K562 (cell line): ENCODE data around the gene LYPD4. TPM values are rescaled to one million over a fixed set of nuclear protein-coding genes. Genes with fewer than 3 reads are reported as not detected.
A peak's percentile ranks its signal among the peaks of the same experiment; 100 is the strongest.

ENCODE experiments used
- BRD9 ChIP-seq: fragments of 450-650 bp; IDR thresholded peaks from 2 replicates; pipeline ENCODE4 v1.6.1; 2018; ENCODE audit warnings: low read depth; ENCODE audit not compliant: partially characterized antibody
- CCAR2 ChIP-seq: fragments of 200-400 bp; formaldehyde crosslinking; IDR thresholded peaks from 2 replicates; pipeline ENCODE4 v1.6.1; 2017; ENCODE audit warnings: mild to moderate bottlenecking, low read depth, low read length
- CHD1 ChIP-seq: fragments of 200-600 bp; sonication (generic); IDR thresholded peaks from one replicate; pipeline ENCODE4 v1.6.1; 2012; ENCODE audit warnings: mild to moderate bottlenecking, moderate library complexity, low read length, inconsistent platforms
- EP300 ChIP-seq: IDR thresholded peaks from 2 replicates; pipeline ENCODE4 v1.6.1; 2012; ENCODE audit warnings: low read length, improper control_type of control experiment
- FOXM1 ChIP-seq, 2 experiments: fragments of 450-650 bp in 1 of 2; sonication (generic) in 1 of 2; formaldehyde crosslinking in 1 of 2; IDR thresholded peaks; 2 replicates each; pipeline versions ENCODE4 v1.6.1 to v1.9.0; 2017 to 2022; ENCODE audit warnings: low read depth in 2 of 2, mild to moderate bottlenecking in 2 of 2, missing genetic modification reagents in 1 of 2, moderate library complexity in 1 of 2
- SNAPC5 ChIP-seq: fragments of 250-450 bp; sonication (Bioruptor Pico); IDR thresholded peaks from 2 replicates; pipeline ENCODE4 v1.8.0; 2021; ENCODE audit warnings: moderate library complexity, mild to moderate bottlenecking, inconsistent platforms
- SPI1 ChIP-seq: IDR thresholded peaks from 2 replicates; pipeline ENCODE4 v1.6.1; 2011; ENCODE audit warnings: low read depth, low read length, control low read depth, borderline replicate concordance
- ZHX1 ChIP-seq: fragments of 150-350 bp; conservative IDR thresholded peaks from 2 replicates; pipeline ENCODE4 v1.6.1; 2014; ENCODE audit warnings: low read length
- ZKSCAN8 ChIP-seq: fragments of 200-800 bp; sonication (Bioruptor generic); IDR thresholded peaks from 2 replicates; pipeline ENCODE4 v1.6.1; 2016; ENCODE audit warnings: missing genetic modification characterization, missing compliant biosample characterization
- ZNF146 ChIP-seq: IDR thresholded peaks from one replicate; pipeline ENCODE4 v1.6.1; 2018; ENCODE audit warnings: missing compliant biosample characterization; ENCODE audit not compliant: unreplicated experiment
- ZNF318 ChIP-seq, 2 experiments: fragments of 450-650 bp; IDR thresholded peaks; 2 replicates each; pipeline ENCODE4 v1.6.1; 2016; ENCODE audit warnings: mild to moderate bottlenecking in 2 of 2, borderline replicate concordance in 1 of 2, low read depth in 1 of 2, moderate library complexity in 1 of 2
- ZNF592 ChIP-seq: fragments of 450-650 bp; IDR thresholded peaks from 2 replicates; pipeline ENCODE4 v1.6.1; 2017; ENCODE audit warnings: antibody characterized with exemption, mild to moderate bottlenecking
- ZNF785 ChIP-seq: fragments of 250-450 bp; sonication (Bioruptor Pico); IDR thresholded peaks from 2 replicates; pipeline ENCODE4 v1.4.0; 2020; ENCODE audit warnings: mild to moderate bottlenecking
- polyA plus RNA-seq, 8 experiments: library from polyadenylated mRNA; depleted of rRNA in 4 of 8; stranded (reverse) in 5 of 8; unstranded in 3 of 8; fragments of >200 nt; fragmentation: Nextera tagmentation in 2 of 8; fragmentation: Illumina TruSeq in 1 of 8; extraction: Ambion mirVana in 2 of 8; extraction: Trizol in 1 of 8; gene quantifications; 2 replicates each; pipeline versions ENCODE4 v1.2.1 to v1.2.3, GENCODE V29; 2011 to 2014; ENCODE audit warnings: inconsistent platforms in 1 of 8, missing spikeins in 1 of 8
- total RNA-seq, 7 experiments: library from RNA; depleted of rRNA in 6 of 7; stranded (reverse); fragments of >200 nt in 6 of 7; fragmentation: Illumina TruSeq in 2 of 7; extraction: Trizol in 2 of 7; gene quantifications; 2 replicates each; pipeline versions ENCODE4 v1.2.1 to v1.2.3, GENCODE V29; 2011 to 2021; ENCODE audit warnings: low replicate concordance in 1 of 7

Gene LYPD4
- total and polyA plus RNA-seq, 9 of the 15 experiments (the other 6 are each of a cell fraction or from before 2014, with no cell fraction given): 0.11 TPM; not detected in 8

GRCh38 chr19:41843371-41843770, 1.1 kb downstream of the LYPD4 start (continued):
- TF ChIP-seq ZNF318 (IDR thresholded peaks at IDR 0.05; ENCODE audit: borderline replicate concordance in 1 of 2, low read depth in 1 of 2) (no peak), ZKSCAN8 (CRISPR knock-in tag) (no peak), CCAR2 (no peak), ZHX1 (no peak), ZNF146 (no peak), ZNF592 (no peak), EP300 (peak; percentile 36; the same call in 1 of the 2 replicates), BRD9 (no peak), SPI1 (peak; percentile 83), ZNF785 (no peak), CHD1 (no peak), SNAPC5 (CRISPR knock-in tag) (no peak), FOXM1 (IDR thresholded peaks at IDR 0.05; ENCODE audit: low read depth) (no peak), FOXM1 (CRISPR knock-in tag; IDR thresholded peaks at IDR 0.05; ENCODE audit: low read depth) (no peak)
